Measurements from ENCODE around the gene MSN. TPM values are rescaled to one million over a fixed set of nuclear protein-coding genes. Genes with fewer than 3 reads are reported as not detected.
"Not testable (repeated sequence)": the region's sequence is repeated elsewhere in the genome, so short reads cannot be mapped to it uniquely, and the experiment has no call there.

The MSN gene
- total and polyA plus RNA-seq, 8 donors, result 367 to 543 (median 422) TPM

GRCh38 chrX:65634732-65635131 is 32.7 kb upstream of the MSN start:
- TF ChIP-seq CTCF (IDR thresholded peaks at IDR 0.05), result no peak
- no peaks in the 10 kb centered on the region for H3K36me3 ChIP-seq
- H3K4me1 ChIP-seq, result peaks cover 7 to 9% of the 10 kb centered on the region in 2 donors
- H3K9me3 ChIP-seq, result no peaks in the 10 kb centered on the region
- peak overlapping the region; percentile 23 to 54 for H3K27ac ChIP-seq
- no peak overlapping the region for H3K4me3 ChIP-seq
- intact Hi-C loops (cut with DNase I), result no loop called here
- DNase-seq, result no peak
- no peaks in the 10 kb centered on the region for H3K27me3 ChIP-seq
- ATAC-seq, result no peak

GRCh38 chrX:65635378-65635777 is 32.1 kb upstream of the MSN start:
- peak overlapping the region; percentile 23 to 54 for H3K27ac ChIP-seq

GRCh38 chrX:65635822-65636221 is 31.6 kb upstream of the MSN start:
- H3K27ac ChIP-seq, result peak overlapping the region; percentile 23 to 54
- ATAC-seq, result peak; percentile 62

More at GRCh38 chrX:65635378-65635777, 32.1 kb upstream of the MSN start:
- intact Hi-C loops (cut with DNase I), result no loop called here
- DNase-seq (peak in 1 of 4 donors; percentile 72), ATAC-seq (peak; percentile 82)
- Histone ChIP-seq H3K9me3 (no peaks in the 10 kb centered on the region), H3K27me3 (no peaks in the 10 kb centered on the region), H3K4me1 (peaks cover 7 to 9% of the 10 kb centered on the region in 2 donors), H3K4me3 (no peak overlapping the region), H3K36me3 (no peaks in the 10 kb centered on the region)
- no peak for TF ChIP-seq CTCF (IDR thresholded peaks at IDR 0.05)

GRCh38 chrX:65636261-65636660 is 31.2 kb upstream of the MSN start:
- ATAC-seq; DNase-seq; intact Hi-C loops (cut with DNase I); H3K4me1 ChIP-seq; H3K9me3 ChIP-seq; H3K36me3 ChIP-seq; H3K27me3 ChIP-seq; H3K4me3 ChIP-seq: not testable (repeated sequence)
- peak overlapping the region in 1 of 2 donors; percentile 54 for H3K27ac ChIP-seq

More at GRCh38 chrX:65635822-65636221, 31.6 kb upstream of the MSN start:
- no peak for TF ChIP-seq CTCF (IDR thresholded peaks at IDR 0.05)
- H3K4me1 ChIP-seq, result peaks cover 7 to 9% of the 10 kb centered on the region in 2 donors
- no peaks in the 10 kb centered on the region for H3K27me3 ChIP-seq
- H3K9me3 ChIP-seq, result no peaks in the 10 kb centered on the region
- no peak for DNase-seq
- H3K36me3 ChIP-seq, result no peaks in the 10 kb centered on the region
- no peak overlapping the region for H3K4me3 ChIP-seq
- intact Hi-C loops (cut with DNase I), result no loop called here

GRCh38 chrX:65637335-65637734 is 30.1 kb upstream of the MSN start:
- H3K4me1 ChIP-seq, result peaks cover 7 to 9% of the 10 kb centered on the region in 2 donors
- intact Hi-C loops (cut with DNase I), result no loop called here
- DNase-seq, result no peak
- no peak overlapping the region for H3K27ac ChIP-seq
- no peak for TF ChIP-seq CTCF (IDR thresholded peaks at IDR 0.05)
- no peaks in the 10 kb centered on the region for H3K9me3 ChIP-seq
- H3K4me3 ChIP-seq, result no peak overlapping the region
- no peaks in the 10 kb centered on the region for H3K36me3 ChIP-seq
- ATAC-seq, result no peak
- H3K27me3 ChIP-seq, result no peaks in the 10 kb centered on the region

- Histone ChIP-seq H3K4me3 (no peak overlapping the region), H3K9me3 (no peaks in the 10 kb centered on the region), H3K4me1 (peaks cover 6 to 8% of the 10 kb centered on the region in 2 donors), H3K27ac (peak overlapping the region; percentile 48 to 75), H3K36me3 (no peaks in the 10 kb centered on the region), H3K27me3 (no peaks in the 10 kb centered on the region)
- TF ChIP-seq CTCF (IDR thresholded peaks at IDR 0.05), result no peak
- intact Hi-C loops (cut with DNase I), result no loop called here
- peak; percentile 75 for ATAC-seq
- peak in 1 of 4 donors; percentile 36 for DNase-seq
Observed at GRCh38 chrX:65642914-65643491, 24.5 kb upstream of the MSN start.
